ENCODE results near the gene SYT17.

Gene SYT17

GRCh38 chr16:19274165-19274797, 106.2 kb downstream of the SYT17 start:
- TF ChIP-seq CTCF (IDR thresholded peaks at IDR 0.05; ENCODE audit: low read depth, low read length), result no peak
- no peak overlapping the region for H3K4me3 ChIP-seq (replicated peaks in 1 of 2; ENCODE audit: low read depth in 2 of 2, low read length in 2 of 2)
- DNase-seq (ENCODE audit: low read depth in 2 of 2), result no peak

GRCh38 chr16:19278403-19278802, 110.4 kb downstream of the SYT17 start:
- TF ChIP-seq CTCF (IDR thresholded peaks at IDR 0.05; ENCODE audit: low read depth, low read length), result no peak
- no peak for DNase-seq (ENCODE audit: low read depth in 2 of 2)
- H3K4me3 ChIP-seq (replicated peaks in 1 of 2; ENCODE audit: low read depth in 2 of 2, low read length in 2 of 2), result no peak overlapping the region

DNA sequence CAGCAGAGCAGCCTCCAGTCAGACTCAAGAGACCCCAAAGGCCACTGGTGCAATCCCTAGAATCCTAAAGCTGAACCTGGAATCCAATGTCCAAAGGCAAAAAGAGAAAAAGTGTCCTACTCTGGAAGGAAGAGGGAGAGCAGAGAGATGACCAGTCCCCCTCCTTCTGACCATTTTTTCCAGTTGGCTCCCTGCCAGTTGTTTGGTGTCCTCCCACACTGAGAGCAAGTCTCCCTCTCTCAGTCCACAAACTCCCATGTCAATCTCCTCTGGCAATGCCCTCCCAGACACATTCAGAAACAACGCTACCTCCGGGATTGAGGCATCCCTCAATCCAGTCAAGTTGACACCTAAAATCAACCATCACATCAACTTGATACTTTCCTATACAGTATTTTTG, 113.2 kb downstream of the SYT17 start:
- no peak for TF ChIP-seq CTCF (IDR thresholded peaks at IDR 0.05; ENCODE audit: low read depth, low read length)

DNA sequence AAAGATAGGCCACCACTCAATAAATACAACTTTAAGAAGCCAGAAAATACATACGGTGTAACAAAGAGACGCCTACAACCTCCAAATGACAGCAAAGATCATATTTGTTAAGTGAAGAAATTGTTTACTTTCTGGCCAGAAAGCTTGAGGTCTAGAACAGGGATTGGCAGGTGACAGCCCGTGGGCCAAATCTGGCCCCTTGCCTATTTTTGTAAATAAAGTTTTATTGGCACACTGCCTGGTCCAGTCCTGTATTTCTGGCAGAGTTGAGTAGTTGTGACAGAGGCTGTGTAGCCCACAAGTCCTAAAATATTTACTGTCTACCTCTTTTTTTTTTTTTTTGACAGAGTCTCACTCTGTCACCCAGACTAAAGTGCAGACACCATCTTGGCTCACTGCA, 114.1 kb downstream of the SYT17 start:
- DNase-seq (ENCODE audit: low read depth in 2 of 2), result no peak
- no peak for TF ChIP-seq CTCF (IDR thresholded peaks at IDR 0.05; ENCODE audit: low read depth, low read length)
- no peak overlapping the region for H3K4me3 ChIP-seq (replicated peaks in 1 of 2; ENCODE audit: low read depth in 2 of 2, low read length in 2 of 2)

More for the DNA sequence above, 113.2 kb downstream of the SYT17 start:
- DNase-seq (ENCODE audit: low read depth in 2 of 2), result no peak
- no peak overlapping the region for H3K4me3 ChIP-seq (replicated peaks in 1 of 2; ENCODE audit: low read depth in 2 of 2, low read length in 2 of 2)

GRCh38 chr16:19283637-19284036, 115.6 kb downstream of the SYT17 start:
- no peak overlapping the region for H3K4me3 ChIP-seq (replicated peaks in 1 of 2; ENCODE audit: low read depth in 2 of 2, low read length in 2 of 2)
- TF ChIP-seq CTCF (IDR thresholded peaks at IDR 0.05; ENCODE audit: low read depth, low read length), result no peak
- DNase-seq (ENCODE audit: low read depth in 2 of 2), result no peak

DNA sequence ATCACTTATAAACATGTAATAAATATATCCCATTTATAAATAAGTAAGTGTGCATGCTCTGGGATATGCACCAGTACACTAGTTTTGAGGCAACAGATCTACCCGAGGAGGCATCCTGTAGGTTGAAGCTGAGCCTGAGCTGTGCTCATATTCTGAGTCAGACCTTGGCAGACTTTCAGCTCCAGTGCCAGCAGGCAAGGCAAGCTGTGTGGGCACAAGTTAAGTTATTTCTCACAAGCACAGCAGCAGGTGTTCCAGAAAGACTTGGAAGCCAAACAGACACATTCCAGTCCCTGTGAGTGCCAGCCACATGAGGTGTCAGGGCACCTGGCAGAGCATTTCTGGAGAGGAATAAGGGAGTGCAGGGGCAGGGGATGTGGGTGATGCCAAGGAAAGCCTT, 116.2 kb downstream of the SYT17 start:
- no peak for TF ChIP-seq CTCF (IDR thresholded peaks at IDR 0.05; ENCODE audit: low read depth, low read length)
- H3K4me3 ChIP-seq (replicated peaks in 1 of 2; ENCODE audit: low read depth in 2 of 2, low read length in 2 of 2), result no peak overlapping the region
- no peak for DNase-seq (ENCODE audit: low read depth in 2 of 2)

- TF ChIP-seq CTCF (IDR thresholded peaks at IDR 0.05; ENCODE audit: low read depth, low read length), result no peak
- no peak for DNase-seq (ENCODE audit: low read depth in 2 of 2)
- H3K4me3 ChIP-seq (replicated peaks in 1 of 2; ENCODE audit: low read depth in 2 of 2, low read length in 2 of 2), result no peak within 1 kb of the TSS
Observed at GRCh38 chr16:19285431-19285830, 117.4 kb downstream of the SYT17 start, which contains the start of gene CLEC19A. Gene CLEC19A (plus strand): TSS chr16:19285731. CDS start chr16:19285852, 121 bp downstream.
